OCI-LY1 (cell line): ENCODE data around the gene CDH4.

Source experiments
- H2AFZ ChIP-seq: fragments of 200-600 bp; sonication (generic), shearing (Covaris generic); 2 replicates; pipeline ENCODE4 v1.6.0; 2014; ENCODE audit warnings: antibody characterized with exemption, mild to moderate bottlenecking, low read length
- H3F3A ChIP-seq: fragments of 200-600 bp; sonication (generic), shearing (Covaris generic); 2 replicates; pipeline ENCODE4 v1.6.0; 2014; ENCODE audit warnings: mild to moderate bottlenecking, antibody characterized with exemption, low read length, moderate library complexity; ENCODE audit not compliant: insufficient read depth
- H3K27ac ChIP-seq: fragments of 200-600 bp; sonication (generic); 2 replicates; pipeline ENCODE4 v1.5.1; 2014; ENCODE audit warnings: low read length, mixed run types, mild to moderate bottlenecking, low read depth; ENCODE audit not compliant: poor library complexity, severe bottlenecking
- H3K27me3 ChIP-seq: fragments of 200-600 bp; sonication (generic); 2 replicates; pipeline ENCODE4 v1.6.0; 2014; ENCODE audit warnings: antibody characterized with exemption, mild to moderate bottlenecking, low read length, moderate library complexity; ENCODE audit not compliant: insufficient read depth
- H3K36me3 ChIP-seq: fragments of 200-600 bp; sonication (generic); 2 replicates; pipeline ENCODE4 v1.6.1; 2014; ENCODE audit warnings: mild to moderate bottlenecking, antibody characterized with exemption, low read length, moderate library complexity, mixed read lengths; ENCODE audit not compliant: insufficient read depth
- H3K4me1 ChIP-seq: fragments of 200-600 bp; sonication (generic); 2 replicates; pipeline ENCODE4 v1.5.1; 2014; ENCODE audit warnings: mild to moderate bottlenecking, low read length, moderate library complexity; ENCODE audit not compliant: insufficient read depth, severe bottlenecking
- H3K4me2 ChIP-seq: fragments of 200-600 bp; sonication (generic), shearing (Covaris generic); 2 replicates; pipeline ENCODE4 v1.6.1; 2014; ENCODE audit warnings: low read length
- H3K4me3 ChIP-seq: fragments of 200-600 bp; sonication (generic); 2 replicates; pipeline ENCODE4 v1.5.1; 2014; ENCODE audit warnings: low read length, low read depth, mild to moderate bottlenecking, mixed read lengths; ENCODE audit not compliant: poor library complexity, severe bottlenecking
- H3K79me2 ChIP-seq: fragments of 200-600 bp; shearing (Covaris generic); 2 replicates; pipeline ENCODE4 v1.6.1; 2016; ENCODE audit warnings: mixed run types, low read length, mixed read lengths; ENCODE audit not compliant: insufficient read depth
- H3K9ac ChIP-seq: fragments of 200-600 bp; sonication (generic), shearing (Covaris generic); 2 replicates; pipeline ENCODE4 v1.6.1; 2014; ENCODE audit warnings: mild to moderate bottlenecking, low read length, mixed read lengths
- H3K9me2 ChIP-seq: fragments of 200-600 bp; sonication (generic), shearing (Covaris generic); 2 replicates; pipeline ENCODE4 v1.6.1; 2014; ENCODE audit warnings: low read depth, mild to moderate bottlenecking, low read length, mixed read lengths
- H3K9me3 ChIP-seq: fragments of 200-600 bp; shearing (Covaris generic); 2 replicates; pipeline ENCODE4 v1.6.1; 2014; ENCODE audit warnings: low read length, mixed read lengths
- H4K20me1 ChIP-seq: fragments of 200-600 bp; sonication (generic), shearing (Covaris generic); 2 replicates; pipeline ENCODE4 v1.6.0; 2016; ENCODE audit warnings: mild to moderate bottlenecking, low read length; ENCODE audit not compliant: insufficient read depth
- CTCF ChIP-seq: fragments of 200-600 bp; sonication (generic), shearing (Covaris generic); IDR thresholded peaks from 2 replicates; pipeline ENCODE4 v1.5.1; 2017; ENCODE audit warnings: mild to moderate bottlenecking, antibody characterized with exemption, low read length, moderate library complexity, mixed read lengths
- EZH2 ChIP-seq: fragments of 200-600 bp; sonication (generic), shearing (Covaris generic); IDR thresholded peaks from 2 replicates; pipeline ENCODE4 v1.8.0; 2017; ENCODE audit warnings: borderline replicate concordance, mixed run types, mild to moderate bottlenecking, antibody characterized with exemption, low read length, moderate library complexity, mixed read lengths

The CDH4 gene

GRCh38 chr20:61328911-61329558 is 77.0 kb downstream of the CDH4 start:
- Histone ChIP-seq H3K4me1 (no peaks in the 10 kb centered on the region), H3K4me3 (no peak overlapping the region), H2AFZ (no peak overlapping the region), H3K79me2 (no peaks in the 10 kb centered on the region), H3K27ac (no peak overlapping the region), H3K9me3 (no peaks in the 10 kb centered on the region), H3F3A (no peaks in the 10 kb centered on the region), H3K9ac (no peak overlapping the region), H3K4me2 (no peak overlapping the region), H3K36me3 (no peaks in the 10 kb centered on the region), H3K27me3 (no peaks in the 10 kb centered on the region), H4K20me1 (no peaks in the 10 kb centered on the region), H3K9me2 (no peaks in the 10 kb centered on the region)
- TF ChIP-seq EZH2 (no peak), CTCF (no peak)

GRCh38 chr20:61330441-61330840 is 78.4 kb downstream of the CDH4 start:
- H3K9me3 ChIP-seq = no peaks in the 10 kb centered on the region
- H3K79me2 ChIP-seq = no peaks in the 10 kb centered on the region
- no peaks in the 10 kb centered on the region for H3F3A ChIP-seq
- no peak overlapping the region for H3K4me3 ChIP-seq
- no peak overlapping the region for H2AFZ ChIP-seq
- TF ChIP-seq CTCF (no peak), EZH2 (no peak)
- no peak overlapping the region for H3K4me2 ChIP-seq
- no peaks in the 10 kb centered on the region for H3K4me1 ChIP-seq
- H3K27me3 ChIP-seq = no peaks in the 10 kb centered on the region
- H3K9me2 ChIP-seq = no peaks in the 10 kb centered on the region
- no peaks in the 10 kb centered on the region for H4K20me1 ChIP-seq
- H3K27ac ChIP-seq = no peak overlapping the region
- H3K36me3 ChIP-seq = no peaks in the 10 kb centered on the region
- H3K9ac ChIP-seq = no peak overlapping the region

DNA sequence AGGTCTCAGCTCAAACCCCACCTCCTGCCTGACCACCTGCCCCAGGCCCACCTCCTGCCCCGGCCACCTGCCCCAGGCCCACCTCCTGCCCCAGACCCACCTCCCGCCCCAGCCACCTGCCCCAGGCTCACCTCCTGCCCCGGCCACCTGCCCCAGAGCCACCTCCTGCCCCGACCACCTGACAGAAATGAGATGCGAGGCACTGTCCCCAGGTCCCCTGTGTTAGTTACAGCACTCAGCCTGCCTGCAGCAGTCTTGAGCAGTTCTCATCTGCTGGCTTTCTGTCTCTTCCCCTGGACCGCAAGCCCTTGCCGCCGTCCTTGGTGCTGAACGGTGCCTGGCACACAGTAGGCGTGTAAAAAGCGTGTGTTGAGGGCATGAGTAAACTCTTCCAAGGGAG is 79.5 kb downstream of the CDH4 start:
- no peak overlapping the region for H3K4me2 ChIP-seq
- H2AFZ ChIP-seq = no peak overlapping the region
- no peaks in the 10 kb centered on the region for H3K79me2 ChIP-seq
- H3K27ac ChIP-seq = no peak overlapping the region
- H3K9me3 ChIP-seq = no peaks in the 10 kb centered on the region
- no peaks in the 10 kb centered on the region for H3K4me1 ChIP-seq
- H3K4me3 ChIP-seq = no peak overlapping the region
- no peaks in the 10 kb centered on the region for H3K9me2 ChIP-seq
- H3K27me3 ChIP-seq = no peaks in the 10 kb centered on the region
- no peaks in the 10 kb centered on the region for H4K20me1 ChIP-seq
- H3K36me3 ChIP-seq = no peaks in the 10 kb centered on the region
- no peak overlapping the region for H3K9ac ChIP-seq
- H3F3A ChIP-seq = no peaks in the 10 kb centered on the region
- no peak for TF ChIP-seq CTCF
- TF ChIP-seq EZH2 = no peak
